NCI-H345 (cell line): Measurements from ENCODE around the gene PELI3.
"Not testable (repeated sequence)": the region's sequence is repeated elsewhere in the genome, so short reads cannot be mapped to it uniquely, and the experiment has no call there.

ENCODE experiments used
- DNase-seq: peaks from one replicate; lab custom pipeline; 2025; lab: John Stamatoyannopoulos, UW

PELI3 gene, protein sequence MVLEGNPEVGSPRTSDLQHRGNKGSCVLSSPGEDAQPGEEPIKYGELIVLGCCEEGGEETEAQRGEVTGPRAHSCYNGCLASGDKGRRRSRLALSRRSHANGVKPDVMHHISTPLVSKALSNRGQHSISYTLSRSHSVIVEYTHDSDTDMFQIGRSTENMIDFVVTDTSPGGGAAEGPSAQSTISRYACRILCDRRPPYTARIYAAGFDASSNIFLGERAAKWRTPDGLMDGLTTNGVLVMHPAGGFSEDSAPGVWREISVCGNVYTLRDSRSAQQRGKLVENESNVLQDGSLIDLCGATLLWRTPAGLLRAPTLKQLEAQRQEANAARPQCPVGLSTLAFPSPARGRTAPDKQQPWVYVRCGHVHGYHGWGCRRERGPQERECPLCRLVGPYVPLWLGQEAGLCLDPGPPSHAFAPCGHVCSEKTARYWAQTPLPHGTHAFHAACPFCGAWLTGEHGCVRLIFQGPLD

DNA sequence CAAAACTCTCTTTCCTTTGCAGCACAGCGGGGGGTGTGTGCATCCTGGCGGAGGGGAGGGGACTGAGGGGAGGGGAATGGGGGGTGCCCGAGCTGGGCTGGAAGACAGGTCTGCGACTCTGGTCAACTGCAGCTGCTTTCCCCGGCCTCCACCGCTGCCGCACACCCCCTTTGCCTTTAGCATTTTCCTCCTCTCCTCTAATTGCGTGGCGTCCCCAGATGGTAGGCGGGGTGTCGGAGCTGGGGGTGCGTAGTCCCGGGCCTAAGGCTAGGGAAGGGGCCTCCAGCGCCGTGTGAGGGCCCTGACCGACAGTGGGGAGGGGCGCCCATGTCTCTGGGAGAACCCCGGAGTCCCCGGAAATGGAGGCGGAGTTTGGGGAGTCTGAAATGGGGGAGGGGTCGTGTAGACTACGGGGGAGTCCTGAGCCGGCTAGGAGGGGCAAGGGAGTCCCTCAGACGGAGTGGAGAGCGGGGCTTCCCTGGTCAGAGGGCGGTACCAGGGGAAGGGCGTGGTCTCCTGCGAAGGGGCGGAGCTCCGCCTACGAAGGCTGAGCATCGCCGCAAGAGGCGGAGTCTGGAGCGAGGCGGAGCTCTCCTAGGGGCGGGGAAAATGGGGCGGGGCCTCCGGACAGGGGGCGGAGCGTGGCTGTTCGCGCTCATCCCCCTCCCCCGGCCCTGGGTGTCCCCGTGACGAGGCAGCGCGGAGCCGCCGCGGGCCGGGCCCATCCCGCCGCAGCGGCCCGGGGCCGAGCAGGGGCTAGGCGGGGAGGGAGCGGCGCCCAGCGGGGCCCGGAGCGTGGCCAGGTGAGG lies at the start of gene PELI3:
PELI3 (plus strand) TSS at position 681 of the 809 bp plus-strand sequence. CDS start 1,224 bp downstream, outside the sequence.
- DNase-seq = peak; percentile 91

DNA sequence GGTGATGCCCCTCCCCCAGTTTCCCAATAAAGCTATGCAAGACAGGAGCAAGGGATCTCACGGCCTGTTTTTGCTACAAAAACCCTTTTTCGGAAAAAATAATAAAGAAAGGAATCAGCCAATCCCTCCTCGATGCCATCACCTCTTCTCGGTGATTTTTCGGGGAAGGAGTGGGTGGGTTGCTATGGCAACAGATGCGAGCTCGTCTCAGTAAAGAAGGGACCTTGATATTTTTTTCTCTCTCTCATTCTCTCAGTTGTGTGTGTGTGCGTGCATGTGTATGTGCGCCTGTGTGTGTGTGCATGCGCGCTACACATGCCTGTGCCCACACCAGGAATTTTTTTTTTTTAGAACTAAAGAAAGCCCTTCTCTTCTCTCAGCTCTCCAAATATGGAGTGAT lies 49.7 kb upstream of the PELI3 start:
- no peak for DNase-seq

DNA sequence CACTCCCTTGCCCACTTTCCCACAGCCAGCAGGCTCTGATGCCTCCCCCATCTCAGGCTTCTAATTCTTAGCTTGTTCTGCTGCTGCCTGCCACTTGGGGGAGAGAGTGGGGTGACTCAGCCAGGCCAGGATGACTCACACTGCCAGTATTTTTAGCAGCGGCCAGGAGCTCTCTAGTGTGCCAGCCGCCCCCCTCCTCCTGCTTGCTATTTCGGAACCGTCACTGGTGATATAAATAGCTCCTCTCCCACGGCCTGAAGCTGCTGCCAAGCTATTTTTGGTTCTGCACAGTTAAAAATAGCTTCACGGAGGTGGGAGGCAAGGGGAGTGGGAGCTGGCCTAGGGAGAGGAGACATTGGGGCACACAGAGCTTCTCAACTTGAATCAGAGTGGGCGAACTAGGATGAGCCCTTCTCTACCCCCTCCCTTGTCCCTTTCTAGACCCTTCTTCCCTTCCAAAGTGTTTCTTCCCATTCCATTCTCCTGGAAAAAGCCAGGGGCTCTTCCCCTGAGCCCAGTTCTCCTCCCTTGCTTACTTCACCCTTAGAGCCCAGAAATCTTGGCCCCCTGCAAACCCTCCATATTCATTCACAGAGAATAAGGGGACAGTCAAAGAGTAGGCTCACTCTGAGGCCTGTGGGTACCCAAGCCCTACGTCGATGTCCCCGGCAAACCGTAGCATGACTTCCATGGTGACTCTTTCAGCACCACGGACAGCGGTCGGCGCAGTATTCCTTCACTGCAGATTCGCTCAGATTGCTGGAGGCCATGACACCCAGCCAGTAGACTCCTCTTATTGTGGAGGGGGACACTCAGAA lies 48.3 kb upstream of the PELI3 start:
- peak; percentile 73 for DNase-seq

DNA sequence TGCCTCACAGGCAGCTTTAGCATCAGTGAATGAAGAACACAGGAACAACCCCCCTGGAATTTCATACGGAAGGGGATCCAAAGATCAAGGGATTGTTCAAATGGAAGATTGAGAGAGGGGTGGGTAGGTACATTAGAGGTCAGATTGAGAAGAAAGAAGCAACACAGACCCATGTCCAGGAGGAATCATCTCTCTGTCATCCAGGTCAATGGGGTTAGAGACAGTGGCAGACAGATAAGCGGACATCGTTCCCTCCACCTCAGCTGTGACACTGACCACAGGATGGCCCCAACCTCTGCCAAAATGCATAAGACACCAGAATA lies 47.8 kb upstream of the PELI3 start:
- DNase-seq = no peak

DNA sequence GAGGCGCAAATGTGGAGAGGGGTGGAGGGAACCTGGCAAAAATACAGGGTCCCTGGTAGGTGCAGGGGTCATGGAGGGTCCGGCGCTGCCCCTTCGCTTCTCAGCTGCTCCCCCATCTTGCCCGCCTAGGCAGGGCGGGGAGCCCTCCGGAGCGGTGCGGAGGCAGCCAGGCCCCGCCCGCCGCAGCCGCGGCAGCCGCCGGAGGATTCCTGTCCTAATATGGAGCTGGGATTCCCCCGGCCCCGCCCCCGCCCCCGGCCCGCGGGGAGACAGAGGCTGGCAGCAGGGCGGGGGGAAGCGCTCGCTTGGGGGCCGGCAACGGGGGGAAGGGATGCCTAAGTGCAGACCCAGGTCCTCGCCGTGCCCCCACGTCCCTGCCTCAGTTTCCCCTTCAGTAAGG lies 46.9 kb upstream of the PELI3 start:
- peak; percentile 51 for DNase-seq

DNA sequence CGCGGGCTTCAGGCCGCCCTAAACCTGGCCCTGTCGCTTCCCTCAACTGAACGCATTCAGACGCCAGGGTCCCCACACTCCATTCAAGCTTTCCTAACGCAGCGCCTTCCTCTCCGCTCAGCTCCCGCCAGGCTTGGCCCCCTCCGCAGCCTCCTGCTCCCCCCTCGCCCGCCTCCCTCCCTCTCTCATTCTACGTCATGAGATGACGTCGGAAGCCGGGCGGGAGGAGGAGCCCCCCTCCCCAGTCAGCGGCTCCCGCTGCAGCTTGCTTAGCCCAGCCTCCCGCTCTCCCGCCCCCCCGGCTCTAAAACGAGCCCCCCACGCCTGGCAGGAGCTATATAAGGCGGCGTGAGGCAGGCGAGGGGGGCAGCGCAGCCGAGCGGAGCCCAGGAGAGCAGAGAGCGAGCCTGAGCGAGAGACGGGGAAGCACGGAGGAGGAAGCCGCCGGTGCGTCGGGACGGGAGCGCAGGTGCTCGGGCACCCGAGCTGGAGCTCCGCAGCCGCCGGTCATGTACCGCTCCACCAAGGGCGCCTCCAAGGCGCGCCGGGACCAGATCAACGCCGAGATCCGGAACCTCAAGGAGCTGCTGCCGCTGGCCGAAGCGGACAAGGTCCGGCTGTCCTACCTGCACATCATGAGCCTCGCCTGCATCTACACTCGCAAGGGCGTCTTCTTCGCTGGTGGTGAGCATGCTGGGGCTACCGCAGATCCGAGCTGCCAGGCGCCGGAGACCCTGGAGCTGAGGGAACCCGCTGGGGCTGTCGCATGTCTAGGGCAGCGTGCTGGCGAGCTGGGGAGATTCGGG lies 45.8 kb upstream of the PELI3 start, which contains the start of gene NPAS4:
NPAS4 (plus strand) TSS at position 365 of the 806 bp plus-strand sequence; CDS start at position 510, 145 bp downstream.
- DNase-seq = peak; percentile 81

DNA sequence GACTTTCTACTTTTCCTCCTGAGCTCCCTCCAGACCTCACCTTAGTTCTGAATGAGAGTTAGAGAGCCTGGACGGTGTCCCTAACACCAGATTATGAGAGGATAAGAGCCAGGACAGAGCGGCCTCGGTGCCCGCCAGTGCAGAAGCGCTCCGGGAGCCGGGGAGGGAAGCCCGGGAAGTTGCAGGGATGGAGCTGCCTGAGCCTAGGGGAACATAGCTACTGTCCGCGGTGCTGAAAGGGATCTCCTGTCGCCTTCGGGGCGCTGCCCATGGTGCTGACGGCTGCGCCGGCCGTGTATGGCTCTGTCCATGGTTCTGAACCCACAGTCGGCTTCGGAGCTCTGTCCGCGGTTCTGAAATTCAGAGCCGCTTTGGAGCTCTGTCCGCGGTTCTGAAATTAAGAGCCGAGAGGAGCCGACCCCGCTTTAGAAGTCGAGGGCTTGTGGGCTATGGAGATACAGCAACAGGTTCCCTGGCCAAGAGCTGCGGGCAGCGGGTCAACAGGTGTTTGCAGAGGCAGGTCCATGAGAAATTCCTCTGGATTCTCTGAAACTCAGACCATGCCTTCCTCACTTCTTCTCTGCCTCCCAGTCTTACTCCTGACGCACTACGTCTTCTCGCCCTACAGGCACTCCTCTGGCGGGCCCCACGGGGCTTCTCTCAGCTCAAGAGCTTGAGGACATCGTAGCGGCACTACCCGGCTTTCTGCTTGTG lies 45.1 kb upstream of the PELI3 start:
- peak; percentile 23 for DNase-seq

DNA sequence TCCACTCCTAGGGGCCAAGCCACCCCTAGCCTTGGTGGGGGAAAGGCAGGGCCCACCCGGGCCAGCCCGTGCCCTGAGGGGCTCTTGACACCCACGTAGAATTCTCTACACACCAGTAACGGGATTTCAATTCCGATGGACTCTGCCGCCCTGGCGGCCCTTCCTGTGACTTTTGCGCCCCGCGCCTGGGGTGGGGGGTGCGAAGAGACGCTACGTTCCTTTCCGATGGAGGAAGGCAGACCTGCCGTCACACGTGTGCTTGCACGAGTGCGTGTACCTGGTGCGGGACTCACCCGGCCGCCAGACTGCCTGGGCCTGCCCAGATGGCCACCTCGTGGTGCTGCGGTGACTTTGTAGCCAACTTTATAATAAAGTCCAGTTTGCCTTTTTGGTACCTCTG lies 40.4 kb upstream of the PELI3 start:
- DNase-seq = no peak

DNA sequence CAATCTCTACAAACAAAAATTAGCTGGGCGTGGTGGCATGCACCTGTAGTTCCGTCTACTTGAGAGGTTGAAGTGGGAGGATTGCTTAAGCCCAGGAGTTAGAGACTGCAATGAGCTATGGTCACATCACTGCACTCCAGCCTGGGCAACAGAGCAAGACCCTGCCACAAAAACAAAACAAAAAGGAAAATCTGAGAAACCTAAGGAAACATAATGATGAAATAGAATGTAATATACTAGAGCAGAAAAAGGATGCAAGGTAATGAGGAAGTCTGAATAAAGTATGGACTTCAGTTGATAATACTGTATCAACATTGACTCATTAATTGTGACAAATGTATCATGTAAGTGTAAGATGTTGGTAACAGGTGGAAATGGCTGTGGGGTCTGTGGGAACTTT lies 37.8 kb upstream of the PELI3 start:
- no peak for DNase-seq

DNA sequence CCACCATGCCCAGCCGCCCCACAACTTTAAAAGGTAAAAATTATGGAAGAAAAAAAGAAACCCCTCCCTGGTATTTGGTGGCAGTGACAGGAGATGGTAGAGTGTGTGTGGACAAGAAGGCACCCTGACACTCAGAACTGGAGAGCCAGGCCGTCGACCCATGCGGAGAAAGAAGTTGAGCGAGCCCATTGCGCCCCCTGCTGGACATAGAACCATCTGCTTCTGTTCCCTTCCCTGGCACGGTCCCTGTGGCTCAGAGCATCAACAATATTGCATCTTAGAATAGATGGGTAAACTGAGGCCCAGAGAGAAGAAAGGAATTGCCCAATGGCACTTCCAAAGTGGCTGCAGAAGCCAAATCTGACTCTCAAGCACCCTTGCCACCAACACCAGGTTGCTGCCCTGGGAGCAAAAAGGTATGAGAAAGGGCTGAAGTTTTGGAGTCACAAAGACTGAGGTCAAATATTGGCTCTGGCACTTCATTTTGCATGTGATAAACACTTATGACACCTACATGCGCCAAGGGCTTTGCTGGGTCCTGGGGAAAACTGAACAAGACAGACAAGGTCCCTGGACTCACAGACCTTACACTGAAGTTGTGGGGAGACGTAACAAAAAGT lies 36.6 kb upstream of the PELI3 start:
- peak; percentile 80 for DNase-seq

DNA sequence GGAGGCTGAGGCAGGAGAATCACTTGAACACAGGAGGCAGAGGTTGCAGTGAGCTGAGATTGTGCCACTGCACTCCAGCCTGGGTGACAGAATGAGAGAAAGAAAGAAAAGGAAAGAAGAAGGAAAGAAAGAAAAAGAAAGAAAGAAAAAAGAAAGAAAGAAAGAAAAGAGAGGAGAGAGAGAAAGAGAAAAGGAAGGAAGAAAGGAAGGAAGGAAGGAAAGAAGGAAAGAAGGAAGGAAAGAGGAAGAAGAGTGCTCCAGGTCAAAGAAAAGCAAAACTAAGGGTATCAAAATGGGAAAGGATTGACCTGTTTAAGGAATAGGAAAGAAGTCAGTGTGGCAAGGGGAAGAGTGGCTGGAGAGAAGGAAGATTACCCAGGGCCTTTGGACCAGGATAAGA lies 35.4 kb upstream of the PELI3 start:
- not testable (repeated sequence) for DNase-seq

DNA sequence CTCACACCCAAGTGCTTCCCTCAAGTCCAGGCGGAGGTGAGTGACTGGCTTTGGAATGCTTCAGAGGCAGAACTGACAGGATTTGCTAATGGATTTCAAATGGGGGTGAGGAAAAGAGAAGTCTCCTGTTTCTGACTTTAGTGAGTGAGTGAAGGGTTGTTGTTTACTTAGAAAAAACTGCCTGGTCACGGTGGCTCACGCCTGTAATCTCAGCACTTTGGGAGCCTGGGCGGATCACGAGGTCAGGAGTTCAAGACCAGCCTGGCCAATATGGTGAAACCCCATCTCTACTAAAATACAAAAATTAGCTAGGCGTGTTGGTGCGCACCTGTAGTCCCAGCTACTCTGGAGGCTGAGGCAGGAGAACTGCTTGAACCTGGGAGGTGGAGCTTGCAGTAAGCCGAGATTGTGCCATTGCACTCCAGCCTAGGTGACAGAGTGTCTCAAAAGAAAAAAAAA lies 34.8 kb upstream of the PELI3 start:
- DNase-seq = not testable (repeated sequence)

DNA sequence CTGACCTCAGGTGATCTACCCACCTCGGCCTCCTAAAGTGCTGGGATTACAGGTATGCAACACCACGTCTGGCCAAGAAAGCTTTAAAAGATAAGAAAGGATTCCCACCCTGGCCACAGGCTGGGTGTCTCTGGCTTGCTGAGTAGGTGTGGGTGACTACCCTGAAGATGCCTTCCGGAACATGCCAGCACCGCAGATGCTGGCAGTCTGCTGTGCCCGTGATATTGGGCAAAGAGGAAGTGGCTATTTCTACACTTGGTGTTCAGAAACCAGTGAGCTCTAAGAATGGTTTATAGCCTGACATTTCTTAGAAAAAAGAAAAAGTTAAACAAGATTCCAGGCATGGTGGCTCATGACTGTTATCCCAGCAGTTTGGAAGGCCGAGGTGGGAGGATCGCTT lies 34.1 kb upstream of the PELI3 start:
- DNase-seq = no peak

DNA sequence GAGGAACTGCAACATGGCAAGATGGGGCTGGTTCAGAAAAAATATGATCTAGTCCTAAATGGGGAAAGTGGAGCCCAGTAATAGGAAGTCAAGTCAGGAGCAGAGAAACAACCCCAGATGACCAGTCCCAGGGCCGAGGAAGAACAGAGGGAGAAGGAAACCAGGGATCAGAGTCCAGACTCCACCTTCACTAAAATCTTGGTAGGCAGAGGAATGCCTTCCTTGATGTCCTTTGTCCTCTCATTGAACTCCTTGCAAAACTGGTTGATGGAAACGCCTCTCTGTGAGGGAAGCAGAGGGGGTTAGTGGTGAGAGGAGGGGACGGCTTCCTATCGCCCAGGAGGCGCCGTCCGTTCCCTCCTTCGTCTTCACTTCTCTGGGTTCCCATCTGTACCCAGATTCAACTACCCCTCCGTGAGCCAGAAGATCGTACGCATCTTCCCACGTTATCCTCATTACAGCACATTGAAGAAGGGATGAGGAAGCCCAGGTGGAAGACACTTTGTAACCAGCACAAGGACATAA lies 28.7 kb upstream of the PELI3 start:
- no peak for DNase-seq

DNA sequence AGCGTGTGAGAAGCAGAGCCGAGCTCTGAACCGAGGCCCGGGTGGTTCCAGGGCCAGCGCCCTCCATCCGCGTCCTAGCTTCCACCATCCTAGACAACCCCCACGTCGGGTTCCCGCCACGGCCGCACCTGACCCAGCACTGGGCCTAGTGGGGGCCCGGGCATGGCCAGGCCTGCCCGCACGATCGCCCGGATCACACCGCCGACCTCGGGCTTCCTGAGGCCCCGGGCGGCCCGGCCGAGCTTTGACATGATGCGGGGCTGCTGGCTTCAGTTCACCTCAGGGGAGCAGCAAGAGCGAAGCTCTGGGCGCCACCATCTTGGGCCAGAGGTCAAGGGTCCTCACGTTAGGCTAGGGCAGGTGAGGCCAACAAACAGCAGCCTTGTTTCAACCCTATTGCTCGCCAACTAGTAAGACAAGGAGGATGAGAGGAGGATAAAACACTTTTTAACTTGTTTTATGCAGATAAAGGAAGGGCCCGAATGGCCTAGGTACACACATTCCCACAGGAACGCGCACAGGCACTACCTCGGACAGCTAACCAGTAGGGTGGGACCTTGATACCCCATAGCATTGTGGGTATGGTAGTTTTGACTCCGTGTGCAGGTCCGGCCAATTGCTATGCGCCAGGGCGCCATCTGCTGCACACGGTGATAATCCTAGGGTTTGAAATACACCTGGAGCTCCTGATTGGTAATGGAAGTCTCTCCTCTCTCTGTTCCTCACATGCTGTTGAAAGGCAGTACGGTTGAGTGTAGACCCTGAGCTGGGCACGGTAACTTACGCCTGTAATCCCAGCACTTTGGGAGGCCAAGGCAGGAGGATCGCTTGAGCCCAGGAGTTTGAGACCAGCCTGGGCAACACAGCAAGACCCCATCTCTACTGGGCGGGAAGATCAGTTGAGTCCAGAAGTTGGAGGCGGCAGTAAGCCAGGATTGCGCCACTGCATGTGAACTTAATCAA lies 27.9 kb upstream of the PELI3 start, which contains the start of gene MRPL11:
MRPL11 (minus strand) TSS at position 345 of the 963 bp plus-strand sequence; CDS start at position 251, 94 bp downstream.
- DNase-seq = peak; percentile 96

DNA sequence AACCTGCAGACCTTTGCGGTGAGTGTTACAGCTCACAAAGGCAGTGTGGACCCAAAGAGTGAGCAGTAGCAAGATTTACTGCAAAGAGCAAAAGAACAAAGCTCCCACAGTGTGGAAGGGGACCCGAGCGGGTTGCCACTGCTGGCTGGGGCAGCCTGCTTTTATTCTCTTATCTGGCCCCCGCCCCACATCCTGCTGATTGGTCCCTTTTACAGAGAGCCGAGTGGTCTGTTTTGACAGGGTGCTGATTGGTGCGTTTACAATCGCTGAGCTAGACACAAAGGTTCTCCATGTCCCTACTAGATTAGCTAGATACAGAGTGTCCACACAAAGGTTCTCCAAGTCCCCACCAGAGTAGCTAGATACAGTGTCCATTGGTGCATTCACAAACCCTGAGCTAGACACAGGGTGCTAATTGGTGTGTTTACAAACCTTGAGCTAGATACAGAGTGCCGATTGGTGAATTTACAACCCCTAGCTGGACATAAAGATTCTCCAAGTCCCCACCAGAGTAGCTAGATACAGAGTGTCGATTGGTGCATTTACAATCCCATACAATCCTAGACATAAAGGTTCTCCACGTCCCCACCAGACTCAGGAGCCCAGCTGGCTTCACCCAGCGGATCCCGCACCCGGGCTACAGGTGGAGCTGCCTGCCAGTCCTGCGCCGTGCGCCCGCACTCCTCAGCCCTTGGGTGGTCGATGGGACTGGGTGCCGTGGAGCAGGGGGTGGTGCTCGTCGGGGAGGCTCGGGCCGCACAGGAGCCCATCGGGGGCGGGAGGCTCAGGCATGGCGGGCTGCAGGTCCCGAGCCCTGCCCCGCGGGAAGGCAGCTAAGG lies 26.4 kb upstream of the PELI3 start:
- DNase-seq = not testable (repeated sequence)

DNA sequence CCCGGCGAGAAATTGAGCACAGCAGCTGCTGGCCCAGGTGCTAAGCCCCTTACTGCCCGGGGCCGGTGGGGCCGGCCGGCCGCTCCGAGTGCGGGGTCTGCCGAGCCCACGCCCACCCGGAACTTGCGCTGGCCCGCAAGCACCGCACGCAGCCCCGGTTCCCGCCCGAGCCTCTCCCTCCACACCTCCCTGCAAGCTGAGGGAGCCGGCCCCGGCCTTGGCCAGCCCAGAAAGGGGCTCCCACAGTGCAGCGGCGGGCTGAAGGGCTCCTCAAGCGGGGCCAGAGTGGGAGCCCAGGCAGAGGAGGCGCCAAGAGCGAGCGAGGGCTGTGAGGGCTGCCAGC lies 25.8 kb upstream of the PELI3 start:
- DNase-seq = not testable (repeated sequence)

DNA sequence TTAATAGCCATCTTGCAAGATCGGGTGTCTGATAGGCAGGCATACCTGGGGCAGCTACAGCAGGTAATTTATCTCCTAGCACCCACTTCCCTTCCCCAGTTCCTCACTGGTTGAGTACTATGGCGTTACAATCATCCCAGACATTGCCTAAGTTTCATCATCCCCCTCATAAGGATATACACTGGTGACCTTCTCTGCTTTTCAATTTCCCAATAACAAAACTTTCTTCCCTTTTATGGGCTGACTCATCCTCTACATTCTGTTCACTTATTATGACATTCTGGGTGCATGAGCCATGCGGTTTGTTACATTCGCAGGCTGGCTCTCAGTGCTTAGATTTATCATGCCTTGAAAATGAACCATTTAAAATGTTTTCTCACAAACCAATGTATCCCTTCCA lies 23.1 kb upstream of the PELI3 start:
- DNase-seq = no peak
